ENCODE data around the gene ANTKMT.

Gene ANTKMT

DNA sequence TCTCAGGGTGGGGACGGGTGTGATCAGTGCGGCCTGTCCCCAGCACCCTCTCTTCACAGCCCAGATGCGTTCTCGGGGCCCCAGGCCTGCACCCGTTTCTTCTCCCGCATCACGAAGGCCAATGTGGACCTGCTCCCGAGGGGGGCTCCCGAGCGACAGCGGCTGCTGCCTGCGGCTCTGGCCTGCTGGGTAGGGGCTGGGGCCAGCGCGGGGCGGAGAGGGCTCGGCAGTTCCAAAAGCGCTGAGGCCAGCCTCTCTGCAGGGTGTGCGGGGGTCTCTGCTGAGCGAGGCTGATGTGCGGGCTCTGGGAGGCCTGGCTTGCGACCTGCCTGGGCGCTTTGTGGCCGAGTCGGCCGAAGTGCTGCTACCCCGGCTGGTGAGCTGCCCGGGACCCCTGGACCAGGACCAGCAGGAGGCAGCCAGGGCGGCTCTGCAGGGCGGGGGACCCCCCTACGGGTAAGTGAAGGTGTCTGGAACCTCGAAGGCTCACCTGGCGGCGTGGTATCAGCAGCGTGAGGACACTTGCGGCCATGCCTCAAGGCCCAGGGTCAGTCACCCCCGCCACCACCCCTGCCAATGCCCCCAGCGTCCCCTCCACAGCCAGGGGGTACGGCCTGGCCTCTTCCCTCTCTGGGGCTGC is 44.0 kb downstream of the ANTKMT start:
- DNase-seq (ENCODE audit: low spot score), result no peak

DNA sequence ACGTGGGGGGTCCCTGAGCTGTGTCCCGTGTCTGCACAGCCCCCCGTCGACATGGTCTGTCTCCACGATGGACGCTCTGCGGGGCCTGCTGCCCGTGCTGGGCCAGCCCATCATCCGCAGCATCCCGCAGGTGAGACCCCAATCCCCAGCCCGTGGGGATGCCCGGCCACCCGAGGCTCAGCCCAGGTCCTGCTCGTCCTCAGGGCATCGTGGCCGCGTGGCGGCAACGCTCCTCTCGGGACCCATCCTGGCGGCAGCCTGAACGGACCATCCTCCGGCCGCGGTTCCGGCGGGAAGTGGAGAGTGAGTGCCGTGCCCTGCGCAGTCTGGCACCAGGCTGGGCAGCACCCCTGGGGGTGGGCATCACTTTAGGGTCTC is 44.5 kb downstream of the ANTKMT start:
- no peak for DNase-seq (ENCODE audit: low spot score)

GRCh38 chr16:766008-766819 is 45.3 kb downstream of the ANTKMT start:
- DNase-seq (ENCODE audit: low spot score), result no peak

DNA sequence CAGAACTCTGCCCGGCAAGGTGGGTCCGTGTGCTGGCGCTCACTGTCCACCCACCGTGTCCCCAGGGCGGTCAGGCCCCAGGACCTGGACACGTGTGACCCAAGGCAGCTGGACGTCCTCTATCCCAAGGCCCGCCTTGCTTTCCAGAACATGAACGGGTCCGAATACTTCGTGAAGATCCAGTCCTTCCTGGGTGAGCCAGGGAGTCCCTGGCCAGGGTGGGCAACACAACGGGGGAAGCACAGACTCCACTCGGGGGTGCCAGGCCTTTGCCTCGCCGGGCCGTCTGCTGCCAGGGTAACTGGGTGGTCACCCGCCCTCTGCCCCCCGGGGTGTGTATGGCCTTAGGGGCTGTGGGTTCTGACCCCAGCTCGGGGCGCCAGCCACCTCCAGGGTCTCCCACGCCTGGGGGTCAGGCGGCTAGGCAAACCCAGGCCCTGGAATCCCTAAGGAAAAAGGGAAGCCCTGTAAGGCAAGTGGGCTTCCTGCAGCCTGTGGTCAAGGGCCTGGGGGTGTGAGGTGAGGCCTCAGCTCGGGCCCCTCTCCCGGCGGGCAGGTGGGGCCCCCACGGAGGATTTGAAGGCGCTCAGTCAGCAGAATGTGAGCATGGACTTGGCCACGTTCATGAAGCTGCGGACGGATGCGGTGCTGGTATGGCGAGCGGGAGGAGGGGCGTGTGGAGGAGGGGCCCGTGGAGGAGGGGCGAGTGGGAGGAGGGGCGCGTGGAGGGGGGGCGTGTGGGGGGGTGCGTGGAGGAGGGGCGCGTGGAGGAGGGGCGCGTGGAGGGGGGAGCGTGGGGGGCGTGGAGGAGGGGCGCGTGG is 46.1 kb downstream of the ANTKMT start:
- DNase-seq (ENCODE audit: low spot score), result no peak

DNA sequence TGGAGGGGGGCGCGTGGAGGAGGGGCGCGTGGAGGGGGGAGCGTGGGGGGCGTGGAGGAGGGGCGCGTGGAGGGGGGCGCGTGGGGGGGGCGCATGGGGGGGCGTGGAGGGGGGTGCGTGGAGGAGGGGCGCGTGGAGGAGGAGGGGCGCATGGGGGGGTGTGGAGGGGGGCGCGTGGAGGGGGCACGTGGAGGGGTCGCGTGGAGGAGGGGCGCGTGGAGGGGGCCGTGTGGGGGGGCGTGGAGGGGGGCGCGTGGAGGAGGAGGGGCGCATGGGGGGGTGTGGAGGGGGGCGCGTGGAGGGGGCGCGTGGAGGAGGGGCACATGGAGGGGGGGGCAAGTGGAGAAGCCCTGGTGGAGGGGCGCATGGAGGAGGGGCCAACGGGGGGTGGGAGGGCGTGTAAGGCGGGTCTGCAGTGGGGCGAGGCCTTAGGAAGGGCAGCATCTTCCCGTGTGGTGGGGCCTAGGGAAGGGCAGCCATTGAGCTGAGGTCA is 46.8 kb downstream of the ANTKMT start:
- DNase-seq (ENCODE audit: low spot score), result no peak

GRCh38 chr16:768428-768827 is 47.5 kb downstream of the ANTKMT start:
- no peak for DNase-seq (ENCODE audit: low spot score)

- no peak for DNase-seq (ENCODE audit: low spot score)
These were observed 48.3 kb downstream of the ANTKMT start for GRCh38 chr16:769184-769784.

- DNase-seq (ENCODE audit: low spot score), result no peak
These were observed 49.0 kb downstream of the ANTKMT start for GRCh38 chr16:769934-770333.

- DNase-seq (ENCODE audit: low spot score), result no peak
These were observed 49.5 kb downstream of the ANTKMT start for GRCh38 chr16:770411-770810.

Data from hepatic stellate cell (primary cell).